ENCODE measurements around the gene MRPL40.
A peak's percentile ranks its signal among the peaks of the same experiment; 100 is the strongest.

MRPL40 gene

GRCh38 chr22:19400881-19401280 lies 31.5 kb upstream of the MRPL40 start:
- Mint-ChIP-seq H3K27ac (no peak overlapping the region), H3K27me3 (no peaks in the 10 kb centered on the region), H3K9me3 (no peaks in the 10 kb centered on the region), H3K4me3 (no peak overlapping the region), H3K4me1 (peaks cover 8 to 19% of the 10 kb centered on the region in 2 donors), H3K36me3 (peaks cover 48 to 58% of the 10 kb centered on the region in 2 donors)
- ATAC-seq (replicated peaks): no peak
- DNase-seq: no peak

- Mint-ChIP-seq H3K27me3 (no peaks in the 10 kb centered on the region), H3K4me1 (peaks cover 8 to 19% of the 10 kb centered on the region in 2 donors), H3K36me3 (peaks cover 49 to 63% of the 10 kb centered on the region in 2 donors), H3K9me3 (no peaks in the 10 kb centered on the region), H3K4me3 (no peak overlapping the region), H3K27ac (no peak overlapping the region)
- DNase-seq (no peak), ATAC-seq (replicated peaks) (no peak)
Measured at GRCh38 chr22:19401483-19401882, 30.9 kb upstream of the MRPL40 start.

- ATAC-seq (replicated peaks): no peak
- H3K36me3 Mint-ChIP-seq: peaks cover 43 to 67% of the 10 kb centered on the region in 2 donors
- H3K27ac Mint-ChIP-seq: no peak overlapping the region
- H3K27me3 Mint-ChIP-seq: no peaks in the 10 kb centered on the region
- H3K4me1 Mint-ChIP-seq: peaks cover 8 to 19% of the 10 kb centered on the region in 2 donors
- no peak for DNase-seq
- H3K9me3 Mint-ChIP-seq: no peaks in the 10 kb centered on the region
- no peak overlapping the region for H3K4me3 Mint-ChIP-seq
Measured at GRCh38 chr22:19402642-19403191, 29.6 kb upstream of the MRPL40 start.

GRCh38 chr22:19404676-19405075 lies 27.7 kb upstream of the MRPL40 start:
- ATAC-seq (replicated peaks) (no peak), DNase-seq (no peak)
- no peak overlapping the region for H3K4me3 Mint-ChIP-seq
- H3K9me3 Mint-ChIP-seq: no peaks in the 10 kb centered on the region
- peaks cover 8 to 19% of the 10 kb centered on the region in 2 donors for H3K4me1 Mint-ChIP-seq
- no peaks in the 10 kb centered on the region for H3K27me3 Mint-ChIP-seq
- peaks cover 41 to 62% of the 10 kb centered on the region in 2 donors for H3K36me3 Mint-ChIP-seq
- H3K27ac Mint-ChIP-seq: no peak overlapping the region

GRCh38 chr22:19405133-19405532 lies 27.2 kb upstream of the MRPL40 start:
- Mint-ChIP-seq H3K9me3 (no peaks in the 10 kb centered on the region), H3K27ac (no peak overlapping the region), H3K27me3 (no peaks in the 10 kb centered on the region), H3K4me3 (no peak overlapping the region), H3K4me1 (peaks cover 8 to 19% of the 10 kb centered on the region in 2 donors), H3K36me3 (peaks cover 42 to 64% of the 10 kb centered on the region in 2 donors)
- DNase-seq (no peak), ATAC-seq (replicated peaks) (no peak)

- H3K4me1 Mint-ChIP-seq: peaks cover 8 to 19% of the 10 kb centered on the region in 2 donors
- H3K27ac Mint-ChIP-seq: no peak overlapping the region
- no peaks in the 10 kb centered on the region for H3K27me3 Mint-ChIP-seq
- no peak overlapping the region for H3K4me3 Mint-ChIP-seq
- ATAC-seq (replicated peaks) (no peak), DNase-seq (no peak)
- no peaks in the 10 kb centered on the region for H3K9me3 Mint-ChIP-seq
- H3K36me3 Mint-ChIP-seq: peaks cover 36 to 59% of the 10 kb centered on the region in 2 donors
Measured at GRCh38 chr22:19405652-19406051, 26.7 kb upstream of the MRPL40 start.

GRCh38 chr22:19406281-19406811 lies 26.0 kb upstream of the MRPL40 start:
- Mint-ChIP-seq H3K4me1 (peaks cover 8 to 19% of the 10 kb centered on the region in 2 donors), H3K27ac (no peak overlapping the region), H3K36me3 (peaks cover 33 to 52% of the 10 kb centered on the region in 2 donors), H3K27me3 (no peaks in the 10 kb centered on the region), H3K4me3 (no peak overlapping the region), H3K9me3 (no peaks in the 10 kb centered on the region)
- DNase-seq: no peak
- ATAC-seq (replicated peaks): no peak

GRCh38 chr22:19406846-19407245 lies 25.5 kb upstream of the MRPL40 start:
- Mint-ChIP-seq H3K4me1 (peaks cover 8 to 24% of the 10 kb centered on the region in 2 donors), H3K9me3 (no peaks in the 10 kb centered on the region), H3K36me3 (peaks cover 29 to 50% of the 10 kb centered on the region in 2 donors), H3K27ac (no peak overlapping the region), H3K27me3 (no peaks in the 10 kb centered on the region), H3K4me3 (no peak overlapping the region)
- DNase-seq (no peak), ATAC-seq (replicated peaks) (no peak)

GRCh38 chr22:19407649-19408606 lies 24.4 kb upstream of the MRPL40 start:
- Mint-ChIP-seq H3K27me3 (no peaks in the 10 kb centered on the region), H3K4me1 (peaks cover 14 to 29% of the 10 kb centered on the region in 2 donors), H3K36me3 (peaks cover 29 to 47% of the 10 kb centered on the region in 2 donors), H3K4me3 (no peak overlapping the region), H3K9me3 (no peaks in the 10 kb centered on the region), H3K27ac (no peak overlapping the region)
- no peak for ATAC-seq (replicated peaks)
- no peak for DNase-seq

- no peak overlapping the region for H3K4me3 Mint-ChIP-seq
- peaks cover 13 to 37% of the 10 kb centered on the region in 2 donors for H3K36me3 Mint-ChIP-seq
- ATAC-seq (replicated peaks) (no peak), DNase-seq (no peak)
- H3K9me3 Mint-ChIP-seq: no peaks in the 10 kb centered on the region
- H3K4me1 Mint-ChIP-seq: peaks cover 11 to 18% of the 10 kb centered on the region in 2 donors
- H3K27me3 Mint-ChIP-seq: no peaks in the 10 kb centered on the region
- H3K27ac Mint-ChIP-seq: no peak overlapping the region
Measured at GRCh38 chr22:19410941-19411689, 21.2 kb upstream of the MRPL40 start.

- ATAC-seq (replicated peaks) (no peak), DNase-seq (no peak)
- H3K27ac Mint-ChIP-seq: no peak overlapping the region
- no peaks in the 10 kb centered on the region for H3K9me3 Mint-ChIP-seq
- H3K36me3 Mint-ChIP-seq: peaks cover 16 to 35% of the 10 kb centered on the region in 2 donors
- no peak overlapping the region for H3K4me3 Mint-ChIP-seq
- no peaks in the 10 kb centered on the region for H3K27me3 Mint-ChIP-seq
- peaks cover 11 to 18% of the 10 kb centered on the region in 2 donors for H3K4me1 Mint-ChIP-seq
Measured at GRCh38 chr22:19411690-19412045, 20.7 kb upstream of the MRPL40 start.

GRCh38 chr22:19412478-19412877 lies 19.9 kb upstream of the MRPL40 start:
- Mint-ChIP-seq H3K9me3 (no peaks in the 10 kb centered on the region), H3K27me3 (no peaks in the 10 kb centered on the region), H3K27ac (no peak overlapping the region), H3K36me3 (peaks cover 20 to 32% of the 10 kb centered on the region in 2 donors), H3K4me3 (no peak overlapping the region), H3K4me1 (peaks cover 13 to 18% of the 10 kb centered on the region in 2 donors)
- ATAC-seq (replicated peaks) (no peak), DNase-seq (no peak)

GRCh38 chr22:19412923-19413322 lies 19.4 kb upstream of the MRPL40 start:
- H3K9me3 Mint-ChIP-seq: peaks cover 0 to 2% of the 10 kb centered on the region in 2 donors
- H3K27me3 Mint-ChIP-seq: no peaks in the 10 kb centered on the region
- no peak overlapping the region for H3K4me3 Mint-ChIP-seq
- DNase-seq (no peak), ATAC-seq (replicated peaks) (no peak)
- peaks cover 24 to 31% of the 10 kb centered on the region in 2 donors for H3K36me3 Mint-ChIP-seq
- H3K4me1 Mint-ChIP-seq: peaks cover 13 to 18% of the 10 kb centered on the region in 2 donors
- H3K27ac Mint-ChIP-seq: no peak overlapping the region

- no peak overlapping the region for H3K4me3 Mint-ChIP-seq
- H3K27me3 Mint-ChIP-seq: no peaks in the 10 kb centered on the region
- no peak for DNase-seq
- peak overlapping the region; percentile 4 for H3K27ac Mint-ChIP-seq
- peaks cover 36 to 50% of the 10 kb centered on the region in 2 donors for H3K4me1 Mint-ChIP-seq
- H3K9me3 Mint-ChIP-seq: peaks cover 0 to 2% of the 10 kb centered on the region in 2 donors
- peaks cover 18 to 38% of the 10 kb centered on the region in 2 donors for H3K36me3 Mint-ChIP-seq
- peak; percentile 62 to 67 for ATAC-seq (replicated peaks)
Measured at GRCh38 chr22:19419086-19419463, 13.3 kb upstream of the MRPL40 start.

Measured in stimulated activated naive B cell treated with anti-CD40 and anti-IgM and Interleukin-4, amounts not matched to agents 10 μg/mL and 1 μg/mL and 100 μg/mL, for 72 hours (primary cell).